ENCODE measurements around the gene EIF4H. TPM values are rescaled to one million over a fixed set of nuclear protein-coding genes. Genes with fewer than 3 reads are reported as not detected.
"Not testable (repeated sequence)": the region's sequence is repeated elsewhere in the genome, so short reads cannot be mapped to it uniquely, and the experiment has no call there.

The EIF4H gene
- total RNA-seq, 1 experiment from 2014 or later: 445 TPM

DNA sequence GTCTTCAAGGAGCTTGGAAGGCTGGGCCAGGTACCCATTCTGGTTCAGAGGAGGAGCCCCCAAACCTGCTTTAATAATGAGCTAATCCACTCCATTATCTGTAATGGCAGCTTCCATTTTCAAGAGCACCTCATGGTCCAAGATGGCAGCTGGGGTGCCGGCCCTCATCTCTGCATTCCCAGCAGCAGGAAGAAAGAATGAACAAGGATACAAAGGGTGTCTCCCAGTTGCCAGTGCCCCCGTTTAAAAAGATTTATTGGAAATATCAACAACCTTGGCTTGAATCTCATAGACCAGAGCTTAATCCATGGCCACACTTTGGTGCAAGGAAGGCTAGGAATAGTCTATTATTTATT lies 44.2 kb downstream of the EIF4H start:
- no peak for DNase-seq (ENCODE audit: low spot score)
- in situ Hi-C loops (cut with HindIII; ENCODE audit: low sequenced_read_pairs): no loop called here

GRCh38 chr7:74219416-74219815 lies 45.3 kb downstream of the EIF4H start:
- DNase-seq (ENCODE audit: low spot score): no peak
- in situ Hi-C loops (cut with HindIII; ENCODE audit: low sequenced_read_pairs): no loop called here

DNA sequence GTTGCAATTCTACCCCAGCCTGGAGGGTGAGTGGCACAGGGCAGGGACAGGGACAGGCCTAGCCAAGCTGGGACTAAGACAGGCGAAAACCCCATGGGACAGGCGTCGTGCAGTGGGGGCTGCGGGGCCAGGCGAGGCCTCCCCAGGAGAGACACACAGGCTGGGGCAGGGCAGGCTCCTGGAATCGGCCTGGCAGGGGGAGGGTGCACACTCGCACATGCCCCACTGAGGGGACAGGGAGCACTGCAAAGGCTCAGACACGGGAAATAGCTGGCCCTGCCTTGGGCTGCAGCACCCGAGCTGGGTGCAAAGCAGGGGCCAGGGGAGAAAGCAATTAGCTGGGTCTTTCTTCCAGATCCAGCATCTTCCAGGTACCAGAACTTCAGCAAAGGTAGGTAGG lies 46.1 kb downstream of the EIF4H start:
- no peak for DNase-seq (ENCODE audit: low spot score)
- in situ Hi-C loops (cut with HindIII; ENCODE audit: low sequenced_read_pairs): no loop called here

DNA sequence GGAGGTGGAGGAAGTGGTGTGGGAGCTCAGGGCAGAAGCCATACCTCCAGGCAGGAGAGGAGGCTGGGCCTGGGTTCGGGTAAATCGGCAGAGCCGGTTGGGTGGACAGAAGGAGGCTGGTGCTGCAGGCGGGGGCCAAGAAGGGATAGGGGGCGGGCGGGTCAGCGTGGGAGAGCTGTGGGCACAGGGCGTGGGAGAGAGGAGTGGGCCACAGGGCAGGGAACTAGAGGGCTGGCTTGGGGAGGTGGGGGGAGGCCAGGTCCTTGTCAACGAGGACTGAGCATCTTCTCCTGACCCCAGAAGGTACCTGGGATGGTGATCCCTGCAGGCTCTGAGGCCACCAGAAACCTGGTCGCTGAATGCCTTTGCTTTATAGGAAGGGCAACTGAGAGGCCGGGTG lies 47.6 kb downstream of the EIF4H start:
- in situ Hi-C loops (cut with HindIII; ENCODE audit: low sequenced_read_pairs): no loop called here
- DNase-seq (ENCODE audit: low spot score): no peak

- in situ Hi-C loops (cut with HindIII; ENCODE audit: low sequenced_read_pairs): no loop called here
- DNase-seq (ENCODE audit: low spot score): no peak
Measured at GRCh38 chr7:74222851-74223710, 48.9 kb downstream of the EIF4H start.

- in situ Hi-C loops (cut with HindIII; ENCODE audit: low sequenced_read_pairs): no loop called here
- no peak for DNase-seq (ENCODE audit: low spot score)
Measured at GRCh38 chr7:74223711-74224510, 49.8 kb downstream of the EIF4H start.

- DNase-seq (ENCODE audit: low spot score): no peak
- in situ Hi-C loops (cut with HindIII; ENCODE audit: low sequenced_read_pairs): no loop called here
Measured at GRCh38 chr7:74224511-74224832, 50.3 kb downstream of the EIF4H start.

- in situ Hi-C loops (cut with HindIII; ENCODE audit: low sequenced_read_pairs); DNase-seq (ENCODE audit: low spot score): not testable (repeated sequence)
Measured at GRCh38 chr7:74224907-74225306, 50.8 kb downstream of the EIF4H start.

- in situ Hi-C loops (cut with HindIII; ENCODE audit: low sequenced_read_pairs): no loop called here
- DNase-seq (ENCODE audit: low spot score): no peak
Measured at GRCh38 chr7:74225400-74225799, 51.2 kb downstream of the EIF4H start.

DNA sequence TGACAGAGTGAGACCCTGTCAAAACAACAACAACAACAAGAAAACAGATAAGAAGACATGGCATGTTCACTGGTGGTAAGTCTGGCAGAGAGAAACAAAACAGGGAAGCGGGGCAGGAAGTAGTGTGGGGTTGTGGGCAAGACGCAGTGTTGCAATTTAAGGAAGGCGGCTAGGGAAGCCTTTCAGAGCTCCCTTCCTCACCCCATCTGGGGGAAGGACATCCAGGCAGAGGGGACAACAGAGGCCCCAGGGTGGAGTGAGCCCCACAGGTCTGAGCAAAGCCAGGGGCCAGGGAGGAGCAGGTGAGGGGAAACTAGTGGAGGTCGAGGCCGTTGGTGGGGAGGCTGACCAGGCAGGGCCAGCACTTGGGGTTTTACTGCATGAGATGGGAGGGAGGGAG lies 52.5 kb downstream of the EIF4H start:
- in situ Hi-C loops (cut with HindIII; ENCODE audit: low sequenced_read_pairs): no loop called here
- DNase-seq (ENCODE audit: low spot score): no peak

DNA sequence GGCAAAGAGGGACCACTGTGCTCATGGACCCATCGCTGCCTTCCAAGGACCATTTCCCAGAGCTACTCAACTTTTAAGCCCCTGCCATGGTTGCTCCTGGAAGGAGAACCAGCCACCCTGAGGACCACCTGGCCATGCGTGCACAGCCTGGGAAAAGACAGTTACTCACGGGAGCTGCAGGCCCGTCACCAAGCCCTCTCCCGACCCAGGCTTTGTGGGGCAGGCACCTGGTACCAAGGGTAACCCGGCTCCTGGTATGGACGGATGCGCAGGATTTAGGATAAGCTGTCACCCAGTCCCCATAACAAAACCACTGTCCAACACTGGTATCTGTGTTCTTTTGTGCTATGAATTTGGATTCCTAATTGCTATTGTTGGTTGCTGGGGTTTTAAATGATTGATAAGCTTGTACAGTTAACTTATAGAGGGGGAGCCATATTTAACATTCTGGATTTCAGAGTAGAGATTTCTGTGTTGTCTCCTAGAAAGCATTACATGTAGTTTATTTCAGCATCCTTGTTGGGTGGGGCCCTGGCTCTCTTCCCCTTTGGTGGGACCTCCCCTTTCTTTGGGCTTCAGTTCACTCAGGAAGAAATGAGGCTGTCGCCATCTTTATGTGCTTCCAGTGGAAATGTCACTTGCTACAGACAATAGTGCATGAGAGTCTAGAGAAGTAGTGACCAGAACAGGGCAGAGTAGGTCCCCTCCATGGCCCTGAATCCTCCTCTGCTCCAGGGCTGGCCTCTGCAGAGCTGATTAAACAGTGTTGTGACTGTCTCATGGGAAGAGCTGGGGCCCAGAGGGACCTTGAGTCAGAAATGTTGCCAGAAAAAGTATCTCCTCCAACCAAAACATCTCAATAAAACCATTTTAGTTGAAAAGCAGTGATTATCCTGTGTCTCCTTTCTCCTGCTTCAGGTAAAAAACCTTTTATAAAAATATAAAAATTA lies 55.1 kb downstream of the EIF4H start:
- DNase-seq (ENCODE audit: low spot score): no peak
- in situ Hi-C loops (cut with HindIII; ENCODE audit: low sequenced_read_pairs): no loop called here

DNA sequence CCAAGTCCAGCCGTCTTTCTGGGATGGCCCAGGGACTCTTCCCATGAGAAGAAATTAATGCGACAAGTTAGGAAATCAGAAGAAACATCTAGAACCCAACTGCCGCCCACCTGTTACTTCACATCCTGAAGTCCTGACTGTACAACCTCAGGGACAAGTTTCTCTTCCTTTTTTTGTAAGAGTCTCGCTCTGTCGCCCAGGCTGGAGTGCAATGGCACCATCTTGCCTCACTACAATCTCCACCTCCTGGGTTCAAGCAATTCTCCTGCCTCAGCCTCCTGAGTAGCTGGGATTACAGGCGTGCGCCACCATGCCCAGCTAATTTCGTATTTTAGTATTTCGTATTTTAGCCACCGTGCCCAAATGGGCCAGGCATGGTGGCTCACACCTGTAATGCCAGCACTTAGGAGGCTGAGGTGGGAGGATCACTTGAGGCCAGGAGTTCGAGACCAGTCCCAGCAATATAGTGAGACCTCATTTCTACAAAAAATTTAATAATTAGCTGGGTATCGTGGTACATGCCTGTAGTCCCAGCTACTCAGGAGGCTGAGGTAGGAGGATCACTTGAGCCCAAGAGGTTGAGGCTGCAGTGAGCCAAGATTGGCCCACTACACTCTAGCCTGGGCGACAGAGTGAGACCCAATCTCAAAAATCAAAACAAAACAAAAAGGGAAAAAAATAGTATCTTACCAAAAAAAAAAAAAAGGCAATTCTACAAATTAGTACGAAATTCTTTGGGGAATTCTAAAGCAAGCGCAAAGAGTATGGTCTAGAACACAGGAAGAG lies 56.5 kb downstream of the EIF4H start:
- no peak for DNase-seq (ENCODE audit: low spot score)
- in situ Hi-C loops (cut with HindIII; ENCODE audit: low sequenced_read_pairs): no loop called here

DNA sequence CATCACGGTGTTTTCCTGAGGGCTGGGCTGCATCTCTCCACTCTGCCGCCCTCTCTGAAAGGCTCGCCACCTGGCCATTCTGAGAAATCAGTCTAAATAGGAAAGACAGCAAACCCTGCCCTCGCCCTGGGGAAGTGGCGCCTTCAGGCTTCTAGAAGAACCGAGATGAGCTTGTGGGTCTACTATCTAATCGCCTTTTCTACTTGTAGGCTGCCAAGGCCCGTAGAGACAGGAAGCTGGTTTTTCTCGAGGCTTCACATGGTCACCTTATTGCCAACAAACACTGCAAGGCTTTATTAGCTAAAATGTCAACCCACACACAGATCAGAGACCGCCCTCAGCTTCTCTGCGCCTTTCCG lies 57.1 kb downstream of the EIF4H start:
- in situ Hi-C loops (cut with HindIII; ENCODE audit: low sequenced_read_pairs): no loop called here

GRCh38 chr7:74233655-74234285 lies 59.6 kb downstream of the EIF4H start:
- no peak for DNase-seq (ENCODE audit: low spot score)
- in situ Hi-C loops (cut with HindIII; ENCODE audit: low sequenced_read_pairs): no loop called here

More for the DNA sequence above, 57.1 kb downstream of the EIF4H start:
- no peak for DNase-seq (ENCODE audit: low spot score)

DNA sequence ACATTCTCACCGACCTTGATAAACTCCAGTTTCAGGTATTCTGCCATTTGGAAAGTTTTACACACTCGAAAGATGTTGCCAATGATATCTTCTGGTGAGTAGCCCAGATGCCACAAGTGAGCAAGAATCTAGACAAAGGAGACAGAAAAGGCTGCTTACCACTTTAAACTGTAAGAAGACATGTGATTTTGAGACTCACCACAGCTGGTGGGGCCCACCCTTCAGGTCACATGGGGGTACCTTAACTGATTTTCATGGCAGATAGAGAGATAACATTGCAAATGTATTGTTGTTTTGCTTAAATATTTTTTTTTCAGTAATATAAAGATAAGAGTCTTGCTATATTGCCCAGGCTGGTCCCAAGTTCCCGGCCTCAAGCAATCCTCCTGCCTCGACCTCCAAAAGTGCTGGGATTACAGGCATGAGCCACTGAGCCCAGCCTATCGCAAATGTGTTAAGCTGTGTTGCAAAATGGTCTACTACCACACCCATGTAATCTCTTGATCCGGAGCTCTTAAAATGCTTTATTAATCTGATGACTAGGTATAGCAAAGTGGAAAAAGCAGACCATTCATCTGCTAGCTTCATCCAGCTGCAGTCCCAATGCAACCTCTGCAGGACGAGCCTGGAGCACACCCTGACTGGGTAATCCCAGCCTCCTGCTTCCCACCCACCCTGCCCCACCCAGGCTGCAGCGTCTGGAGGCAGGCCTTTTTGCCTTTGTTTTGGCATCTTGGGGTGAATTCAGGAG lies 61.5 kb downstream of the EIF4H start:
- in situ Hi-C loops (cut with HindIII; ENCODE audit: low sequenced_read_pairs): no loop called here
- no peak for DNase-seq (ENCODE audit: low spot score)

GRCh38 chr7:74236284-74236683 lies 62.1 kb downstream of the EIF4H start:
- in situ Hi-C loops (cut with HindIII; ENCODE audit: low sequenced_read_pairs): no loop called here
- no peak for DNase-seq (ENCODE audit: low spot score)

DNA sequence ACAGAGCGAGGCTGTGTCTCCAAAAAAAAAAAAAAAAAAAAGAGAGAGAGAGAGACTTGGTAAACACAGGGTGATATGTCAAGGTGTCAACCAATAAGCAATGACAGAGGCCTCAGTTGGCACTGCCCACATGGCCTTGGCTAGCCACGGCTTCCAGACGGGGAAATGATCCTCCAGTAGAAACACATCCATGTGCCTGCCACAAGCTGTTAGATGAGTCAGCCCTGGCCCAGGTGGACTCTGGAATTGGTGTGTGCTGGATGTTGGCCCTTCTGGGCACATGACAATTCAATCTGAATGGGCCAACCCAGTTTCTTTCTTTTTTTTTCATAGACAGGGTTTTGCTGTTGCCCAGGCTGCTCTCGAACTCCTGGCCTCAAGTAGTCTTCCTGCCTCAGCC lies 66.3 kb downstream of the EIF4H start:
- no peak for DNase-seq (ENCODE audit: low spot score)
- in situ Hi-C loops (cut with HindIII; ENCODE audit: low sequenced_read_pairs): no loop called here

- in situ Hi-C loops (cut with HindIII; ENCODE audit: low sequenced_read_pairs): no loop called here
- DNase-seq (ENCODE audit: low spot score): no peak
Measured at GRCh38 chr7:74242122-74242443, 67.9 kb downstream of the EIF4H start.
